Measurements from ENCODE around the gene CARMIL1. TPM values are rescaled to one million over a fixed set of nuclear protein-coding genes. Genes with fewer than 3 reads are reported as not detected.

Gene CARMIL1
- total RNA-seq, 1 experiment from 2014 or later, result 23.6 TPM

DNA sequence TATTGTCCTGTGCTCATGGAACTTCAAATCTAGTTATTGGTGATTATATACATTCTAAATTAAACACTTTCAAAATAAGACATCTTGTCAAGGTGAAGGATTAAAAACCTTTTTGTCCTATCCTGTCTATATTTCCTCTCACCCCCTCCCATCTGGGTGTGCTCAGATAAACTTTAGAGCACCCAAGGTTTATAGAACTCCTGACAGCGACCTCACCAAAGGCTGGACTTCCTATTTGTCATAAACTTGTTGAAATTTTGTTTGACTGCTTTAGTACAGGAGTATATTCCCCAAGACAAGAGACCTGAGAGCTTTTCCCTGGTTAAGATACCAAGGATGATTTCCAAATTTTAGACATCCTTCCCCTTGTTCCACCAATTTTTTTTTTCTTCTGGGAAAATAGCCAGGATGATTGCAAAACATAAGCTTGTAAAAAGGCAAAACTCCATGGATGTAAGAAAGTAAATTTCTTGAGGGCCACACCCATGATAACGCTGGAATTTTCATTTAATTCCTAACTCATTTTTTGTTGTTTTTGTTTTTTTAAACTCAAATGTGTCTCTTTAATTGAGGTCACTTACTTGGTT is 33.0 kb downstream of the CARMIL1 start:
- no peak overlapping the region for H3K9ac ChIP-seq (ENCODE audit: extremely low read depth, insufficient read length, low read length)
- H2BK15ac ChIP-seq (ENCODE audit: low read depth, low read length), result no peak overlapping the region
- H3K4me3 Mint-ChIP-seq, result no peak overlapping the region
- no peak overlapping the region for H3K14ac ChIP-seq (ENCODE audit: insufficient read depth, low read length)
- H3T11ph ChIP-seq (ENCODE audit: low read length), result no peak overlapping the region
- H3K9me3 ChIP-seq (ENCODE audit: control insufficient read depth, low read depth, low read length), result no peaks in the 10 kb centered on the region
- H3K79me2 ChIP-seq (ENCODE audit: insufficient read depth, low read length), result peaks cover 6% of the 10 kb centered on the region; the same call in 1 of the 2 replicates
- no CpG with 5 or more reads among the region's 2 CpGs for WGBS (ENCODE audit: extremely low coverage, insufficient read length, low lambda C conversion rate)
- H3K79me1 ChIP-seq (ENCODE audit: insufficient read depth, low read depth, low read length, poor library complexity, severe bottlenecking), result no peaks in the 10 kb centered on the region
- H3K9me3 Mint-ChIP-seq, result no peaks in the 10 kb centered on the region
- H2BK12ac ChIP-seq (ENCODE audit: insufficient read length, low read depth, low read length), result no peak overlapping the region
- peaks cover 8% of the 10 kb centered on the region; the same call in 1 of the 2 replicates for H3K4me1 ChIP-seq (ENCODE audit: insufficient read depth, low read length)
- H3K23me2 ChIP-seq (ENCODE audit: insufficient read length, low read depth, low read length, poor library complexity, severe bottlenecking), result no peaks in the 10 kb centered on the region
- H4K91ac ChIP-seq (ENCODE audit: insufficient read length, low read depth, low read length), result no peak overlapping the region
- no peak for DNase-seq
- H3K27me3 ChIP-seq (ENCODE audit: insufficient read depth, low read length), result no peaks in the 10 kb centered on the region
- no peak overlapping the region for H3K18ac ChIP-seq (ENCODE audit: insufficient read length, low read depth, low read length)
- H3K27me3 Mint-ChIP-seq (ENCODE audit: low read depth), result no peaks in the 10 kb centered on the region
- H3K27ac ChIP-seq (ENCODE audit: insufficient read length, low read depth, low read length), result no peak overlapping the region
- H3K36me3 Mint-ChIP-seq (ENCODE audit: insufficient read depth in 1 of 3, low read depth in 3 of 3), result no peaks in the 10 kb centered on the region
- H2BK5ac ChIP-seq (ENCODE audit: insufficient read length, low read length), result no peak overlapping the region
- no peak overlapping the region for H4K5ac ChIP-seq (ENCODE audit: insufficient read length, low read depth, low read length)
- no peak overlapping the region for H2BK20ac ChIP-seq (ENCODE audit: low read depth, low read length, poor library complexity, severe bottlenecking)
- H4K20me1 ChIP-seq (ENCODE audit: control insufficient read depth, insufficient read depth, insufficient read length), result no peaks in the 10 kb centered on the region
- H2AFZ ChIP-seq (ENCODE audit: low read length), result no peak overlapping the region
- H3K4me2 ChIP-seq (ENCODE audit: insufficient read depth, insufficient read length, low read length), result no peak overlapping the region
- no peak overlapping the region for H2AK5ac ChIP-seq (ENCODE audit: insufficient read length, low read length)
- no peak overlapping the region for H3K56ac ChIP-seq (ENCODE audit: insufficient read length, low read depth, low read length)
- no peak overlapping the region for H2BK120ac ChIP-seq (ENCODE audit: low read depth, low read length, poor library complexity, severe bottlenecking)
- TF ChIP-seq CTCF (conservative IDR thresholded peaks at IDR 0.05), result no peak
- H3K4me1 Mint-ChIP-seq, result peaks cover 45 to 65% of the 10 kb centered on the region in 2 experiments
- H3K23ac ChIP-seq (ENCODE audit: insufficient read length, low read depth, low read length), result no peak overlapping the region
- no peak overlapping the region for H3K4ac ChIP-seq (ENCODE audit: low read depth, low read length)
- H4K8ac ChIP-seq (replicated peaks; ENCODE audit: insufficient read length, low read depth, low read length), result no peak overlapping the region
- H3K27ac Mint-ChIP-seq, result peak overlapping the region in 2 of 3 experiments; percentile 45 to 67; a peak in 4 of 7 replicates

All from H9 (cell line).